HK-2 (cell line): Measurements from ENCODE around the gene ACSL6.

ENCODE experiments used
- DNase-seq: peaks from one replicate; pipeline ENCODE4 v3.0.0-alpha.2; 2018; ENCODE audit not compliant: unreplicated experiment

Gene ACSL6

DNA sequence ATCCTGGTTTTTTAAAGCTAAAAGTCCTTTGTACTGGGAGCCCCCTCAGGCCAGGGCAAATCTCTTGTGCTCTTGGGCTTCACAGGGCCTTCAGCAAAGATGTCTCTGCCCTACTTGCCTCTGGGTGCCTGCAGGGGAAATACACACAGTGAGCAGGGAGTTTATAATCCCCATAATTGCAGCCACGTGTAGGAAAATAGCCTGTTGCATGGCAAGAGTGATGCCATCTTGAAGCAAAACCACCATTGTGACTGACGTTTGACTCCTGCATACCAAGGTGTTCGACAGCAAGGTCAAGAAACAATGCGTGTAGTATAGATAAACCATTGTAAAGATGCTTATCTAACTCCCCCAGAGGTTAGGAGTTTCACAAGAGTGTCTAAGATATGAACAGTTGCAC is 37.6 kb upstream of the ACSL6 start:
- no peak for DNase-seq

DNA sequence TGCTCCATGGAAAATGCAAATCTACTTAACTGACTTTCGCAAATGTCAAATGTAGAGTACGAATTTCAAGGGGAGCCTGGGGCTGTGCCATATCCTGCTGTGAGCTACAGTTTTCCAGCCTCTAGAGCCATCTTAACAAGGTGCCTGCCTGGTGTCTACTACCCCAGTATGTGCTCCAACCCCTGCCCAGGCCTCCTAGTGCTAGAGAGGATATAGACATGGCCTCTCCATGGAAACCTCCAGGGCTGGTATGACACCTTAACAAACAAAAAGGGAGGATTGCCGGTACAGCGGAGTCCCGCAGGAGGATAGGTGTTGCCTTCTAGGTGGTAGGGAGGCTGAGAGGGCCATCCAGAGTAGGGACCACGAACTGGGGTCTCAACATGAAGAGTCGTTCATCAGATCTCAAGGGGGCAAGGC is 35.4 kb upstream of the ACSL6 start:
- no peak for DNase-seq

DNA sequence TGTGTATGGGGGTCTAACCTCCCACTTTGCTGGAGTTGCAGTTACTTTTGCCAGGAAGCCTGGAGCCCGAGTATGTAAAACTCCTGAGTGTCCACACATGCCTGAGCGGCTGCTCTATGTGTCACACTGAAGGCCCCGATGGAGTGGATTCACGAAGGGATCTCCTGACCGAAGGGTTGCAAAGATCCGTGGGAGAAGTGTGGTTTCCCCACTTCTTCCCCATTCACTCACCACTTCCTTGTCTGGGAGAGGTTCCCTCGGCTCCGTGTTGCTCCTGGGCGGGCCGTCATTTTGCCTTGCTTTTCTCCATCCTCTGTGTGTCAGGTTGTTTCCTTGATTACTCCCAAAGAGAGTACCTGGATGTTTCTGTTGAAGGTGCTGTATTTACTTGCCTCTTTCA is 32.7 kb upstream of the ACSL6 start:
- no peak for DNase-seq

DNA sequence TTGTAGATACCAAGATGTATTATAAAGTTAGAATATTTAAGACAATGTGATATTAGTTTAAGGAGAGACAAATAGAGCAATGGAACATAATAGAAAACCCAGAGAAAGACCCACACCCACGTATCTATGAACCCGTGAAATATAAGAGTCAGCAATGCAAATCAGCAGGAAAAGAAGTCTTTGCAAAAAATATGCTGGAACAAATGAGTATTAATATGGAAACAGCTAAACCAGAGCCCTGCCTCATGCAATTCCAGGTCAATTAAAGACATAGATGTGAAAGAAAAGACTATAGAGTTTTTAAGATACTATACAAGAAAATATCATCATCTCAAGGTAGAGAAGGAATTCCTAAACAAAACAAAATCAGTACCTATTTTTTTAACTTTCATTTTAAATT is 25.9 kb upstream of the ACSL6 start:
- DNase-seq, result no peak

DNA sequence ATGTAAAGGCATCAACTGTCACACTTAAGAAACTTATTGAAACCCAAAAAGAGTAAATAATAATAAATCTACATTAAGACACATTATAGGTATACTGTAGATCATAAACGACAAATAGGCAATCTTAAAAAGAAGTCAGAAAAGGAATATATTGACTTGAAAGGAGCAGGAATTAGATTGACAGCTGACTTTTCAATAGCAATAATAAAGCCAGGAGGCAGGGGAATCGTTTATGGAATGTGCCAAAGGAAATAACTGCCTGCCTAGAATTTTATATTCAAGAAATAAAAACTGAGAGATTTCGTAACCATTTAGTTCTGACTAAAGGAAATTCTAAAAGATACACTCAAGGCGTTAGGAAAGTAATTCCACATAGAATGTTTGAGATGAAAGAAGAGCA is 21.7 kb upstream of the ACSL6 start:
- DNase-seq, result no peak

DNA sequence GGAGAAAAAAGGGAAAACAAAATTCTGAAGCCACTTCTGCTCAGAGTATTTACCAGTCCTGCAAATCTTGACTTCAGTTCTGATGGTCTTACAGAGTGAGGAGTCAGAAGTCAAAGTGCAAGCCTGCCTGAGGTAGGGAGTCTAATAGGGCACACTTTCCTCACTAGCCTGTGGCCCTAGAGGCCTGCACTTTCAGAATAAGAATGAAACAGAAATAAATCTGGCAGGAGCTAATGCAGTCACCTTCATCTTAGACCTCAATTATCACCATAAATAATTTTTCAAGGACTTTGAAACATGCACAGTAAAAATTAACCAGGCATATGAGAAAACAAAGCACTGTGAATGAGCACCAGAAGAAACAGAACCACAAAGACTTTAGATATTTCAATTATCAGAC is 20.7 kb upstream of the ACSL6 start:
- no peak for DNase-seq

DNA sequence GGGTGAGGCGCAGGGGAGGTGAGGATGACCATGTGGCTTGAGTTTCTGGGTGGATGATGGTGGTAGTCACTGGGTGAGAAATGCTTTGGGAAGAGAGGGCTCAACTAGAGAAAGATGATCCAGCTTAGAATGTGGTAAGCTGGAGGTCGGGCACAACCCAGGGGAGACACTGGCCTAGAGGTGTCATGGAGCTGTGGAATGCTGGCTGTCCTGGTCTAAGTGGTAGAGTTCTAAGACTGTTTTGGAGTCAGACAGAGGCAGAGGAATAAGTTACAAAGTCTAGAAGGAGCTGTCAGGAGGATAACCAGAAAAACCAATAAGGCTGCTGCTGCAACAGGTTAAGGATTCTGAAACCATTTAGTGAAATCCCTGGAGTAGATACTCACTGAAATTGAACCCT is 19.2 kb upstream of the ACSL6 start:
- DNase-seq, result no peak

DNA sequence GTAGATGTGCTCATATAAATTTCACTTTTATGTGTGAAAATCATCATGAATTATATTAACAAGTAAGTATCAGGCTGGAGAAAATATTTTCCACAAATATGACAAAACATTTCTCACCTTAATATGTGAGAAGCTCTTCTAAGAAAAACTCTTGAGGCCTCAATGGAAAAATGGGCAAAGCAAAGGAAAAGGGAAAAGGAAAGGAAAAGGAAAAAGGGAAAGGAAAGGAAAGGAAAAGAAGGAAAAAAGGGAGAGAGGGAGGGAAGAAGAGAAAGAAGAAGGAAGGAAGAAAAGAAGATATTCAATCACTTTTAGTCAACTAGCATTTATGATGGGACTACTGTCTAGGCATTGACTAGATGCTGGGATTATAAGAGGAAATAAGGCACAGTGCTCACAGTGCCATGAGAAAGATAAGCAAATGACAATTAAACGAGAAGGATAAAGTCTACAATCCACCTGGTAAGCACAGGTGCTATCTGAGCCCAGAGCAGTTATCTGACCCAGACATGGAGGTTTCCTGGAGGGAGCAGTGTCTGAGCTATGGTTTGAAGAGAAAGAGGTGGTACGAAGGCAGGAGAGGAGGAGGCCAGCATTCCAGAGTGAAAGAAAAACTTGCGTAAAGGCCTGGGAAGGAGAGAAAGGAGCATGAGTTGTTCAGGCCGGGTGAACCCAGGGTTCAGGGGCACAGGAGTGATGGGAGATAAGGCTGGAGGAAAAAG is 18.3 kb upstream of the ACSL6 start:
- DNase-seq, result no peak

DNA sequence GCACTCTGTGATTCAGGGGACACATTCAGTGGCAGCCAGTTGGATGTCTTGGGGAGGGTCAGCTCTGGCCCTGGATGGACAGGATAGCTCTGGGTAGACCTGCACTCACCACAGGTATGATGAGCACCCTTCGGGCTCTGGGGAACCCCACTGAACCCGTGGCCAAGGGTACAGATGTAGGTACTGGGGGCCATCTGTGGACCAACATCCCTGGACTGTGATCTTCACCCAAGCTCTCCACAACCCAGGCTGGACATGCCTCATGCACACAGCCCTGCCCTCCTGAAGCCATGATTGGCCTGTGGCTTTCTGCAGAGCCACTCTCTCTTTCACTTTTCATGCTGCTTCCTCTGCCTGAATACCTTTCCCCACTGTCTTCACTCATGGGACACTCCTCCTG is 15.6 kb upstream of the ACSL6 start:
- no peak for DNase-seq

DNA sequence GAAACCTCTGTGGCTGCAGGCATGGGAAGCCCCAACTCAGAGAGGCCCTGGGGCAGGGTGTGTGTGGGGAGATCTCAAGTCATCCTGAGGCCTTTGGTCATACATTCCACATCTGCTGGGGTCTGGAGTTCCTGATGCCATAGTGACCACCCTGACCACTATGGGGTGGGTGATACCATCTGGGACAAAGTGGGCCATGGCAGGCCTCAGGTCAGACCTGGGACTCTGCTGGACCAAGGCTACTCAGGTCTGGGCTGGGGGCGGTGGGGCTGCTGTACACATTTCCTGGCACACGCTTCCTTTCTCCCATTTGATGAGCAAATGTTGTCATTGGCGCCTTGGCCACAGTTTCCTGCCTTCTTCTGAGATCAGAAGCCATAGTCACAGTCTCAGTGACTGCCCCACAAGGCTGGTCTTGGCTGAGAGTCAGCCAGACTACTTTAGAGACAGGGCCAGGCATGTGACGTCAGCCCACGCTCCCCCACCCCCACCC is 15.1 kb upstream of the ACSL6 start:
- DNase-seq, result no peak

DNA sequence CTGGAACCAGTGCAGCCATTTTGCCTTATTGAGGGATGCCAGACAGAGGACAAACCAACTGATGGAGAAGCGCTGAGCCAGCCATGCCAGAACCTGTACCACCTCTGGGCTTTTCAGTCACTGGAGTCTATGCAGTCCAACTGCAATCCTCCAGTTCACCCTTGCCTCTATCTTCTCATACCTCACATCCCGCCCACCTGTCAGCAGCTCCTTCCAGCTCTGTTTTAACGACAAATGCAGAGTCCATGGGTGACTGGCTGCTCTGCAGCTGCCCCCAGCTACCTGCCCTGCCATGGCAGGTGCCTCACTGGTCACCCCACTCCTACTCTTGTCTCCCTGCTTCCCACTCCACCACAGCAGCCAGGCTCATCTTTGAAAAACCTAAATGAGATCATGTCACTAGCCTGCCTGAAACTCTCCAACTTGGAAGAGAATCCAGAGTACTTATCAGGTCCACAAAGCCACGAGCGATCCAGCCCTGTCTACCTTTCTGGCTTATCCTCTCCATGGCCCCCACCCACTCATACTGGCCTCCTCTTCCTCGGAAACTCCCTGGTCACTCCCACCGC is 14.0 kb upstream of the ACSL6 start:
- no peak for DNase-seq

DNA sequence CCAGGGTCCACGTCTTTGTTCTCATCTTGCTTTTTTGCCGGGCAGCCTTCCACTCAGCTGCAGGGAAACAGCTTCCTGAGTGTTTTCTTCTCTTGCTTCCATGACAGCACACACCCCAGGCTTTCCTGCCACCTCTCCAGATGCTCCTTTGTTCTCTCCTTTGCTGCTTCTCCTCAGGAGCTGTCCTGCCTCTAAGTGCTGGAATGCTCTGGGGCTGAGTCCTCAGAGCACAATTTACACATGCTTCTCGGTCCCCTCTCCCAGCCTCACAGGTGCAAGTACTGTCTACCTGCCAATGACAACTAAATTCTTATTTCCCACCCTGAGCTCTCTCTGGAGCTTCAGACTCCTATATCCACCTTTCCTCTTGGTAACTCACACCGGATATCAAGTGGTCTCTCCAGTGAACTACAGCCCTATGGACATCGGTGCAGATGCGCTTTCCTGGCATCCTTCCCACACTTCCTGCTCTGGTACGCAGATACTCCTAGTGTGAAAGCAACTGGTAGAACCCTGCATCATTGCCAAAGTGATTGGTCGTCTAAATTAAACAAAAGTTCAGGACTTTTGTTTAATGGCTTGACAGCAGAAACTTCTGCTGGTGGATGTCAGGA is 13.4 kb upstream of the ACSL6 start:
- DNase-seq, result no peak

DNA sequence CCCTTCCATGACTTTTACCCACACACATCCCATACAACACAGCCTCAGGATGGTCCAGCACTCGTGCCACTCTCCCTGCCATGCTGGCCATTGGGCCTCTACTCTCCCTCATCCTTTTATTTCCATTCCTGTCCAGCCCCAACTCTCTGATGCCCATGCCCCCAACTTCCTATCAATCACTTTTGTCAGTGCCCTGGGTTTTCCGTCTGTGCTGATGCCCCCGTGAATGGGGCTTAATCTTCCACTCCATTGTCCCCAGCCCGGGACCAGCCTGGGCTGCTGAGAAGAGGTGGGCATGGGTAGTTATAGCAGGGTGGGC is 12.6 kb upstream of the ACSL6 start:
- no peak for DNase-seq

DNA sequence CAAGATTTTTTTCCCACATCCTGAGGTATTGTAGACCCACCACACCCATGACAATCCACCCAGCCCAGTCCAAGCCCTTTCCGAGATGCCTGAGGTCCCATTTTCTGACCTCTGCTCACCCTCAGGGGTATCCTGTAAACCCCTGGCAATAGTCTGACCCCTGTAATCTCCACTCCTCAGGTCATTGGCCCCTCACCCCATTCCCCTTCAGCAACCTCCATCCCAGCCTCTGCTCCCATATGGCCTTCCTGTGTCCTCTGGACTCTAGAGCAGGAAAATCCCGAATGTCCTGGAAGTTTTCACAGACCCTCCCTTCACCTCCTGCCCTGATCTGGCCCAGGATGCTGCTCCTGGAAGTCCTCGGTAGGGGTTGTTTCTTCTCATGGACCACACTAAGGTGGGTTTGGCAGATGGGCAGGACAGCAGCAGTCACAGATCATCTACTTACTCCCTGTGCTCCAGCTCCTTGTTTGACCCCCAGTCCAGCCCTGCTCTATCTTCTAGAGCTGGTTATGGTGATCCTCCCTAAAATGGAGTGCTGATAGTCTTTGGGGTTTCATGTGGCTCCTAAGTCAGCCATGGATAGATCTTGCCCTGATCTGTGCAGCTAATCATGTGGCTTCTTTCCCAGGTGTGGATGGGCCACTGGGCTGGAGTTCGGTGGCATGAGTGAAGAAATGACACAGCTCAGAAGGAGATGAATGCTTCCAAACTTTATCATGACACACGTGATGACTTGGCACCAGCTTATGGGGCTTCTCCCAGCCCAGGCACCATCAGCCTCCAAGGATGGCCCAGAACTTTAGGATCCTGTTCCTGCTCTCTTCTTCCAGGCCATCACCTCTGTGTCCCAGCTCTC is 12.0 kb upstream of the ACSL6 start:
- DNase-seq, result no peak

DNA sequence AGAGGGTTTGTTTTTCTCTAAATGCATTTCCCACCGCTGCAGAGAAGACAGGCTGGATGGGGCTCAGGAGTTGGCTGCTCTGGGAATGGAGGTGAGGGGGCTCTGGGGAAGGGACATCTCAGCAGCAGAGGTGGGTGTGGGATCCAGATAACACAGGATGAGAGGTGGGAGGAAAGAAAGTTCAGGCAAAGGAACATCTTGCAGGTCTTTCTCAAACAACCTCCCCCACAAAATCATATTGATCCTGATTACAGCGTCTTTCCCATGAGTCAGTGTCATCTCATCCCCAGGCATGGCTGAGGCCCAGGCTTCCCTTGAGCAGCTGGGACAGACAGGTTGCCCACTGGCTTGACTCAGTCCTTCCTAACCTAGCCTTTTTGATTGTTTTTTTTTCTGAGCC is 11.3 kb upstream of the ACSL6 start:
- DNase-seq, result no peak

DNA sequence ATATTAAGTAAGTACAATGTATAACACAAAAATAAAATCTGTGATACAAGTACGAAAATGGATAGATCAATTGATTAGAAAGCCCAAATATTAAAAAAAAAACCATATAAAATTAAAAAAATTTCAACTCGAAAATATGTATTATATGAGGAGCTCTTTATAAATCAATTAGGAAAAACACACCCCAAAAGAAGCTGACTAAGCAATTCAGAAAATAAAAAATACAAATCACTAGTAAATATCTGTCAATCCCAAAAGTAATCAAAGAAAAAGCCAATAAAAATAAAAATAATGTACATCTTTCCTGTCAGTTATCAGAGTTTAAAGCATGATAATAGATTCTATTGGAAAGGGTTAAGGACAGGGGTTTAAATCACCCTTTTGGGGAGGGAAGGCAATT is 10.2 kb upstream of the ACSL6 start:
- no peak for DNase-seq

DNA sequence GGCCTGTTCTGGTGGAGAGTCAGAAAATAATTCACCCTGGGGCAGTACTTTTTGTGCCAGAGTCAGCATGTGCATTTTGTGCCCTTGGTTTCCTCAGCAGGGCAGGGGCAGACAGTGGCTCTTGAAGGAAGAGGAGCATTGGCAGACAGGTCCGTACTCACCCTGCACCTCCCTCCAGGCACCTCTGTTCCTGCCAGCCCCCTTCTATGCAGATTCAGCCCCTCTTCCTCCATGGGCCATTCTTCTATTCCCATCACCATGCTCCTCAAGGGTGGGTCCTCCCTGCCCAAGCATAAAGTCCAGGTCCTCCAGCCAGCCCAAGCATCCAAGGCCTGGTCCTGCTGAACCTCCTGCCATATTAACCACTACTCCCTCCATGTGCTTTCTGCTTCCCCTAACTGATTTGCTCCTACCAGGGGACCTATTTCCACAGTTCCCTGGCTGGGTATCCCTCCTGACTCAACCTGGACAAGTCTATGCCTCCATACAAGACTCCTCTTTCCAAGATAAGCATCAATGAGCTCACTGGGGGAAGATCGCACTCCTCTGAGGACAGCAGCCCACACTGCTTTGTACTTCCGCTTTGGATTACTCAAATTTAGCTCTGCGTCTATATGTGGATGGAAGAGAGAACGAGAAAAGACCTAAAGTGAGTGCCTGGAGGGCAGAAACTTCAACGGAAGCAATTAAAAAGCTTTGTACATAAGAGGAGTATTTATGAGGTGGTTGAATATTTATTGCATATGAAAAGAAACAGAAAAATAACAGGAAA is 9.3 kb upstream of the ACSL6 start:
- no peak for DNase-seq

DNA sequence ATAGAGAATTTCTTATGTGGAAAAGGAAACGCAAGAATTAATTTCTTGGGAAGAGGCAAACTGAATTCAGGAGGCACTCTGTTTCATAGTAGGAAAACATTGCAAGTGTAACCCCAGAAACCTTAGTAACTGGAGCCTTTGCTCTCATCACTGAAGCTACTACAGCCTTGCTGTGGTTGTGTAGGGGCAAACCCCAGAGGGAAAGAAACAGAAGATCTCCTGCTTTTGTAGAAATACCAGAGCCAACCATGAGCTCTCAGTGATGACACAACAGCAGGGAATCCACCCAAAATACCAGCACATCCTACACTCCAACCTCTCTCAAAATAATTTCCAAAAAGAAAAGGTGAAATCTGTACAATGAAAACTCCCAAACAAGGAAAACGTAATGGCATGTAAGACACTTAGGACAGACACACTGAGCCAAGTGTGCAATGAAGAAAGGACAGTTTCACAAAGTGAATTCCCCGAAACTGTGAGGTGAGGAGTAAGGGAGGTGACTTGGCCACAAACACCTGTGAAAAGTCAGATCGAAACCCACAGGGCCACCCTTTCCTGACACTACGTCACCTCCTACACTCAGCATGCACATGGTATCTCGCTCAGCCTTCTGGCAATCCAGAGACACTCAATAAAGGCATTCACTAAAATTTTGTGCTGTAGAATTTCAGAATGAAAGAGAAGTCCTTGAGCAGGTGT is 8.5 kb upstream of the ACSL6 start:
- no peak for DNase-seq

DNA sequence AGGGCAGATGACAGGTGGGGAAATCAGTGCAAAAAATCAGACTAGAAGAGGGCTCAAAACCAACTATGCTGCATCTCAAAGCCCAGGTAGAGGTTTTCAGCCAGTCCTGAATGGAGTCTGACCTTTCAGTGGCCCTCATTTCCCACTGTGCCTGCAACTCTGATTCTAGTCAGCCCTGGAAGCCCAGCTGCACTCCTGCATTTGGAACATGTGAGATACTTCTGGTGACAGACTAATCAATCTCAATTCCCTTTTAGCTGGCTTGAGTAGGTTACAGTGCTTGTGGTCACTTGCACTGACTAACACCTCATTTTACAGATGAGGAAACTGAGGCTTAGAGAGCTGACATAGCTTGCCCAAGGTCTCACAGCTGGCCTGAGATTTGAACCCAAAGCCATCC is 7.9 kb upstream of the ACSL6 start:
- DNase-seq, result no peak

DNA sequence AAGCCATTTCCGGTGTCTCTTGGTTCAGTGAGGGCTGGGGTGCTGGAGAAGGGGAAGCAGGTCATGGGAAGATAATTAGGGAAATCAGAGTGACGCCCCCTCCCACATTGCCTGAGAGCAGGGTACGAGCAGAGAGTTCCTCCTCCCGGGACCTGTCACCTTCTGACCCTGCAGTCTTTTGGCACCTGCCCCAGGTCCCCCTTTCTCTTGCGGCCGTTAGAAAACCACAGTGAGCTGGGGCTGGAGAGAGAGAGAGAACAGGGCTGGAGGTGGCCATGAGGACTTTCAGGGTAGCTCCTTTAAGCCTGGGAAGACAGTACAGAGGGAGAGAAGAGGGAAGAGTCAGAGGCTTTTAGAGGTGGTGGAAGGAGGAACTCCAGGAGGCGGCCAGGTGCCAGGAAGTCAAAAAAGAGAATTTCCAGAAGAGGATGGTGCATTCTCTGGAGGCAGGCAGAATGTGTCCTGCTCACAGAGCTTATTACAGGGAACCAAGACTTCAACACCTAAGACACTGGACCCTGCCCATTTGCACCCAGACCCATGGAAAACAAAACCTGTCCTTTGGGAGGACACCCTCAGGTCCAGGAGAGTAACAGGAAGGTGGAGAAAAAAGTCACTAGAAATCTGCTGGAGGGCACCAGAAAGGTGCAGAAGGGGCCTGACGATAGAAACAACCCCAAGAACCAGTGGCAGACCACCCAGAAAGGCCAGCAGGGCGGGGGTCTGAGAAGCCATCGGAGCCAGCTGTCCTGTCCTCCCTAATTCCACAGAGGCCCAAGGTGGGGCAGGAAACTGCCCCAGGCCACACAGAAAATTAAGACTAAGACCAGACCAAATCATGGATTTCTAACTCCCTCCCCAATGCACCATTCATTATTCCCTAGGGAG is 6.5 kb upstream of the ACSL6 start:
- DNase-seq, result no peak
